NB4 (cell line): ENCODE data around the gene SLC31A1.

Source experiments
- DNase-seq: peaks from one replicate; pipeline ENCODE4 v3.0.0; 2010; ENCODE audit warnings: low read depth
- H3K4me3 ChIP-seq: one replicate; pipeline ENCODE4 v1.5.1; 2011; ENCODE audit warnings: mild to moderate bottlenecking, low read depth, low read length, moderate library complexity
- MYC ChIP-seq: IDR thresholded peaks from 2 replicates; pipeline ENCODE4 v1.6.1; 2011; ENCODE audit warnings: low read depth, low read length
- POLR2A ChIP-seq: IDR thresholded peaks from 2 replicates; pipeline ENCODE4 v1.6.1; 2011; ENCODE audit warnings: mild to moderate bottlenecking; ENCODE audit not compliant: insufficient read length; ENCODE audit errors: extremely low read depth
- TF ChIP-seq, protein P1 (sequence below): IDR thresholded peaks from one replicate; pipeline ENCODE4 v1.5.1; 2012; ENCODE audit warnings: low read depth, low read length
- TF ChIP-seq, protein P2 (sequence below): IDR thresholded peaks from 2 replicates; pipeline ENCODE4 v1.6.1; 2011; ENCODE audit warnings: low read depth, low read length

The SLC31A1 gene

DNA sequence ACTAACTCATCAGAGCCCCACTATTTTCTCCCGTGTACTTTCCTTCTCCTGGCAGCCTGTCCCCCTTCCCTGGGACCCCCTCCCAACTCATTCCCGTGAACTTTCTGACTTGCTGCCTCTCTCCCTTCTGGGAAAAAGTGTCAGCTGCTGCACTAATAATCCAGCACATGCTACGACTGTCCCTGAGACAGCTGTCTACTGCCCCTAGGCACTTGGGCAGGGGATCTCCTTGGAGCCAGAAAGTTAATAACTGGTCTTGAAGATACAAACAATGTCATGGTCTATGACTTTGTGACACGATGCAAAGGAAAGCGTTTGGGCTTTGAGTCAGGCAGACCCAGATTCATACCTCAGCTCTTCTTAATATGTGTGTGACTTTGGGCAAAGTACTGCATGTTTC is 91.9 kb downstream of the SLC31A1 start:
- DNase-seq, result no peak
- H3K4me3 ChIP-seq, result no peak overlapping the region
- TF ChIP-seq, protein P1, sequence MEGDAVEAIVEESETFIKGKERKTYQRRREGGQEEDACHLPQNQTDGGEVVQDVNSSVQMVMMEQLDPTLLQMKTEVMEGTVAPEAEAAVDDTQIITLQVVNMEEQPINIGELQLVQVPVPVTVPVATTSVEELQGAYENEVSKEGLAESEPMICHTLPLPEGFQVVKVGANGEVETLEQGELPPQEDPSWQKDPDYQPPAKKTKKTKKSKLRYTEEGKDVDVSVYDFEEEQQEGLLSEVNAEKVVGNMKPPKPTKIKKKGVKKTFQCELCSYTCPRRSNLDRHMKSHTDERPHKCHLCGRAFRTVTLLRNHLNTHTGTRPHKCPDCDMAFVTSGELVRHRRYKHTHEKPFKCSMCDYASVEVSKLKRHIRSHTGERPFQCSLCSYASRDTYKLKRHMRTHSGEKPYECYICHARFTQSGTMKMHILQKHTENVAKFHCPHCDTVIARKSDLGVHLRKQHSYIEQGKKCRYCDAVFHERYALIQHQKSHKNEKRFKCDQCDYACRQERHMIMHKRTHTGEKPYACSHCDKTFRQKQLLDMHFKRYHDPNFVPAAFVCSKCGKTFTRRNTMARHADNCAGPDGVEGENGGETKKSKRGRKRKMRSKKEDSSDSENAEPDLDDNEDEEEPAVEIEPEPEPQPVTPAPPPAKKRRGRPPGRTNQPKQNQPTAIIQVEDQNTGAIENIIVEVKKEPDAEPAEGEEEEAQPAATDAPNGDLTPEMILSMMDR, result no peak
- TF ChIP-seq, protein P2, sequence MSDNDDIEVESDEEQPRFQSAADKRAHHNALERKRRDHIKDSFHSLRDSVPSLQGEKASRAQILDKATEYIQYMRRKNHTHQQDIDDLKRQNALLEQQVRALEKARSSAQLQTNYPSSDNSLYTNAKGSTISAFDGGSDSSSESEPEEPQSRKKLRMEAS, result no peak
- TF ChIP-seq POLR2A (no peak), MYC (no peak)
